ENCODE measurements around the gene IFNAR1.

DNA sequence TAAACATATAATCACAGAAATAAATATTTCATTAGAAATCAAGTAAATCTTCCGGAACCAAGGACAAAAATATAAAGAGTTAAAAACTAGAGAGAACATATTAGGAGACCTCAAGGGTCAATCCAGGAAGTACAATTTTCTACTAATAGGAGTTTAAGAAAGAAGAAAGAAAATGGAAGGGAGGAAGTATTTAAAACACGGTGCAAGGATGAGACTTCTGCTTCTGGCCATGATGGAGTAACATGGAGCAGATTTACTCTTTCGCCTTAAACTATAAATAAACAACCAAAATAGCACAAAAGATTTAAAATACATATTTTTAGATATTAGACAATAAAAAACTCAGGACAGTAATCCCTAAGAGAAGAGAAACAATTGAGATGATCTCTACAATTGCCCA, 12.6 kb upstream of the IFNAR1 start:
- no peak for TF ChIP-seq CTCF (IDR thresholded peaks at IDR 0.05)
- TF ChIP-seq POLR2A (IDR thresholded peaks at IDR 0.05): no peak
- TF ChIP-seq POLR2AphosphoS5 (IDR thresholded peaks at IDR 0.05; ENCODE audit: insufficient read depth in 1 of 2, low read depth in 1 of 2): no peak
